Activated T-cell treated with anti-CD3 and anti-CD28 coated beads for 24 hours (primary cell): Measurements from ENCODE around the gene MRGPRD.
"Not testable (repeated sequence)": the region's sequence is repeated elsewhere in the genome, so short reads cannot be mapped to it uniquely, and the experiment has no call there.

ENCODE experiments used
- DNase-seq: peaks from one replicate; pipeline ENCODE4 v3.0.0-alpha.2; 2020; ENCODE audit warnings: low read depth

Gene MRGPRD

DNA sequence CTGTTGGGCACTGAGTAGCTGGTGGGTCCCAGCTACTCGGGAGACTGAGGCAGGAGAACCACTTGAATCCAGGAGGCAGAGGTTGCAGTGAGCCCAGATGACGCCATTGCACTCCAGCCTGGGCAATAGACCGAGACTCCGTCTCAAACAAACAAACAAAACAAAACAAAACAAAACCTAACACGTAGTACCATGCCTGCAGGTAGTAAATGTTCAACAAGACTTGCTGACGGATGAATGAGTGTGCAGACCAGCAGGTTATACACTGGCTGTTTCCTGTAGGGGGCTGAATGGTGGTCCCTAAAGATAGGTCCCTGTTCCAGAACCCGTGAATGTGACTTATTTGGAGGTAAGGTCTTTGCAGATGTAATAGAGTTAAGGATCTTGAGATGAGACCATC, 12.8 kb upstream of the MRGPRD start:
- DNase-seq, result no peak

DNA sequence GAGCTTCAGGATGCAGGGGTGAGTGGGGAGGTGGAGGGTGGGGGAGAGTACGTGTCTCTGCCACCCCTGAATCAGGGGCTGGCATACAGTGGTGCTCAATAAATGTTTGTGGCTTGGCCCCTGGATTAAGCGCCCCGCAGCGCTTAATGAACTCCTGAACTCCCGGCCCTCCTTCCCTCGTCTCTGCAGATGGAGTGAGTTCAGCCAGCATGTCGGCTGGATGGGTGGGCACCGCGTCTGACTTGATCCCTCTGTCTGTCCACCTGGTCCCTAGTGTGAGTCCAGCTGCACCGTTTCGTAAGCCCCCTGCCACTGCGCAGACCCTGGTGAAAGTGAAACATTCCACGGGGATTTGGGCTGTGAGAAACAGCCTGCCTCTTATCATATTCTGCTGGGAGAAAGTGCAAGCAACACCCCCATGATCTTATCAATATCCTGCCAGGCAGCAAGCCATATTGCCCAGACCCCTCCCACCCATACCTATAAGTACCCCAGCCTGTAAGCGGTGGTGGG, 12.0 kb upstream of the MRGPRD start:
- DNase-seq, result no peak

DNA sequence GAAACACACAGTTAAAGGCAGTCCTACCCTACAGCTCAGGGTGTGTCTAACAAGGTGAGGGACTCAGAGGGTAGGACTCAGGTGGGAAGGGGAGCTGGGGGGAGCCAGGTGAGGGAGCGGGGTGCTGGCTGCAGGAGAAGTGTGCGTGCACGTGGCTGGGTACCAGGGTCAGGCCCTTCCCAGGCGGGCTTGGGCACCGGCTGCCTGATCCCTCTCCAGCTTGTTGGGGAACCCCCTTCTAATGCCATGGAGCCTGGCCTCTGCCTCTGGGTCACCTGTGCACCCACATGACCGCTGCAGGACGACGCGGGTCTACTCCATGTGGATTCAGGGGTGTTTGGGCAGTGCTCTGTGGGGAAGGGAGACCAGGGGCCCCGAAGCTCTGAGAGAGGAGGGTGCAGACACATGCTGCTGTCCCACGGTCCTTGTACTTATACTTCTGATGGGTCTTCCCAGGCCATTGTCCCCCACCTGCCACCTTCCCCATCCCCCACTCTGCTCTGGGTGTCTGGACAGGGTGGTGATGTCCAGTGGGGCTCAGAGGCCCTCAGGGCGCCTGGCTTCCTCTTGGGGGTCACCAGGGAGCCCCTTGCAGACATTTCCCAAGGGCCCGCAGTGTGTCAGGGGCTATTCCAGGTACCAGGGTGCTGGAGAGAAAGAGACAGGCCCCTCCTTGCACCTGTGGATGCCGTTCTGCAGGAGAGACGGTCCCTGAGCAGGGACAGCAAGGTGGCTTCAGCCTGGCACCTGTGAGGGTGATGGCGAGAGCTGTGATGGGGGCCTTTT, 10.4 kb upstream of the MRGPRD start:
- DNase-seq, result no peak

DNA sequence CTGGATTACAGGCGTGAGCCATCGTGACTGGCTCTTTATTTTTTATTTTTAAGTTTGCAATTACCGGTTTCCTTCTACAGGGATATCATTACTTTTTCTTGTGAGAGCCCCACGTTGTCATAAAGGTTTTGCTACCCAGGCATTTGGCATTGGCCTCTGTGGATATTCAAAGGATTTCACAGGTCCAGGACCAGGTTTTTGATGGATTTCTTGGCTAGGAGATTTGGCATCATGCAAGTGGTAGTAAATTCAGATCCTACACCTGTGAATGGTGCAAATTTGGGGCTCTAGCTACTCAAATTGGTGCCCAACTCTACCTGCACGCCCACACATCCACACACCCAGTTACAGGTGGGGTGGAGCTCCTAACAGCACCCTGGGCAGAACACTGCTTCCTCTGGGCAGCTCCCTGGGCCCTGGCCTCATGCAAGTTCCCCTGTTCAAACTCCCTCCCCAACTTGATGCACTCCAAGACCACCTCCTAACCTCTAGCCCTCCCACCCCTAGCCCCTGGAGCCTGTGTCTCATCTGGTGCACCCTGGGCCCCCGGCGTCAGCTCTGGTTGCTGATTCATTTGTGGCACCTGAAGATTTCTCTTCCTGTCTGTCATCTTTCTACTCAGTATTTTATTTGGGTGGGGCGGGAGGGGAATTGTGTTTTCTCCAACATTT, 9.3 kb upstream of the MRGPRD start:
- no peak for DNase-seq

DNA sequence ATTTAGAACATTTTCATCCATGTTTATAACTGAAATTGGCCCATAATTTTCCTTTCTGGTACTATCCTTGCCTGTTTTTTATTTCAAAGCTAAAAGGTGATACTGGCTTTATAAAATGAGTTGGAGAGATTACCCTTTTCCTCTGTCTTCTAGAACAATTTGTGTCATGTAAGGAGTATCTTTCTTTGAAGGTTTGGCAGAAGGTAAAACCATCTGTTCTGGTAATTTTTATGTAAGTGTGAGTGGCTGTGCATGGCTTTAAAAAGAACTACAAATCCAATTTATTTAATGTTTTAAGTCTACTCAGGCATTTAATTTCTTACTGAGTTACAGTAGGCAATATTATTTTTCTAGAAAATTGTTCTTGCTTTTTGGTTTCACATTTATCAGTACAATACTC, 7.7 kb upstream of the MRGPRD start:
- no peak for DNase-seq

DNA sequence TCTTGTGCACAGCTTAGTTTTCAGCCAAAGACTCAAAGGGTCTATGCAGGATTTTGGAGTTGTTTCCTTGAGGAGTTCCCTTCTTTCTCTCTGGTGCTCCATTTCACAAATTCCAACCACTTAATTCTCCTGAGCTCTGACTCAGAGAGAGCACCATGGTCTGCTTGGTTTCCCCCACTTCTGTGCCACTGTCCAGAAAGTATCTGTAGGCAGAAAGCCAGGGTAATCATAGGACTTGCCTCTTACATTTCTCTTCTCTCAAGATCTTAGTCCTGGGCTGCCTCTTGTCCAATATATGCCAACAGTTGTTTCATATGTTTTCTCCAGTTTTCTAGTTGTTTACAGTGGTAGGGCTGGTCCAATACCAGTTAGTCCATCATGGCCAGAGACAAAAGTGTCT, 6.4 kb upstream of the MRGPRD start:
- DNase-seq, result no peak

DNA sequence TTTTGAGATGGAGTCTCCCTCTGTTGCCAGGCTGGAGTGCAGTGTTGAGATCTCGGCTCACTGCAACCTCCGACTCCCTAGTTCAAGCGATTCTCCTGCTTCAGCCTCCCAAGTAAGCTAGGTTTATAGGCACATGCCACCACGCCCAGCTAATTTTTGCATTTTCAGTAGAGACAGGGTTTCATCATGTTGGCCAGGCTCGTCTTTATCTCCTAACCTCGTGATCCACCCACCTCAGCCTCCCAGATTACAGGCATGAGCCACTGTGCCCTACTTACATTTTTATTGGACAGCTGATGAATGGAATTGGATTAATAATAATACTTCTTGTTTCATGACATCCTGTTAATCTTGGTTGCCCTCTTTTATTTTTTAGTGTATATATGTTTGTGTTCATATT, 3.0 kb upstream of the MRGPRD start:
- no peak for DNase-seq

DNA sequence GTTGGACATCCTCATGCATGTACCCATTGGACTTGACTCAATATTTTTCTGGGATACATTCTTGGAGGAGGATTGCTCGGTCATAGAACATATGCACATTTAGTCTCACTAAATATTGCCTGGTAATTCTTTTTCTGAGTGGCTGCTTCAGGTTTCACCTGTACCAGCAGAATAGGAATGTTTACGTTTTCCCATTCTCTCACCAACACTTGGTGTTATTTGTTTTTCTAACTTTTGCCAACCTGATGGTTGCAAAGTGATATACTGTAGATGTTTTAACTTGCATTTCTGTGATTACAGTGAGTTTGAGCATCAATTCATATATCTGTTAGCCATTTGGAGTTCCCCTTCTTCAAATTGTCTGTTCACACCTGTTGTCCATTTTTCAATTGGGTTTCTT, 1.3 kb upstream of the MRGPRD start:
- no peak for DNase-seq

DNA sequence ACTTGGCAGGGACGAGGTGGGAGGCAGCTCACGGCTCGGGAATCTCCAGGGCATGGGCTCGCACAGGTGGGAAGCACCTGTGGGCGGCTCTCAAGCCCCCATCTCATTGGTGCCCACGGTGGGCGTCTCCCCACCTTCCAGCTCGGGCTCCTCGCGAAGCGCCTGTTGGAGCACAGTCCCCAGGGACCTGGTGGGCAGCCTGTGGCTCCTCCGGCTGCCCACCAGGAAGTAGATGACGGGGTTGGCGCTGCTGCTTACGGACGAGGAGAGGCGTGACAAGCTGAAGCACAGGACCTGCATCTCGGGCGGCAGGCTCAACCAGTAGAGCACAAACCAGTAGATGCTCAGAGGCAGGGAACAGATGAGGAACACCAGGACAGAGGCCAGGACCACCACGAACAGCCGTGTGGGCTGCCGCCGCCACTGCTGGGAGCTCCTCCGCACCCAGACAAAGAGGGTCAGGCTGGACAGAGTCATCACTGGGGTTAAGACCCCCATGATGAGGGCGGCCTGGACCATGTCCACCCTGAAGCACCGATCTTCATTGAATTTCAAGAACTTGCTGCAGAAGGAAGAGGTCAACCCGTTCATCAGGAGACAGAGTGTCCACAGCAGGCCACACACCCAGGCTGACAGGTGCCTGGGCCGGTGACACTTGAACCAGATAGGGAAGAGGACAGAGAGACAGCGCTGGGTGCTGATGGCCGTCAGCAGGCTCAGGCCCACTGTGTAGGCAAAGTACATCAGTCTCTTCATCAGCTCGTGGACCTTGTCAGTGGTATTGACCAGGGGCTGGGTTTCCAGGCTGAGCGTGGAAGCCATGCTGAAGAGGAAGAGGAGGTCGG, 633 bp downstream of the MRGPRD start:
- DNase-seq, result no peak

DNA sequence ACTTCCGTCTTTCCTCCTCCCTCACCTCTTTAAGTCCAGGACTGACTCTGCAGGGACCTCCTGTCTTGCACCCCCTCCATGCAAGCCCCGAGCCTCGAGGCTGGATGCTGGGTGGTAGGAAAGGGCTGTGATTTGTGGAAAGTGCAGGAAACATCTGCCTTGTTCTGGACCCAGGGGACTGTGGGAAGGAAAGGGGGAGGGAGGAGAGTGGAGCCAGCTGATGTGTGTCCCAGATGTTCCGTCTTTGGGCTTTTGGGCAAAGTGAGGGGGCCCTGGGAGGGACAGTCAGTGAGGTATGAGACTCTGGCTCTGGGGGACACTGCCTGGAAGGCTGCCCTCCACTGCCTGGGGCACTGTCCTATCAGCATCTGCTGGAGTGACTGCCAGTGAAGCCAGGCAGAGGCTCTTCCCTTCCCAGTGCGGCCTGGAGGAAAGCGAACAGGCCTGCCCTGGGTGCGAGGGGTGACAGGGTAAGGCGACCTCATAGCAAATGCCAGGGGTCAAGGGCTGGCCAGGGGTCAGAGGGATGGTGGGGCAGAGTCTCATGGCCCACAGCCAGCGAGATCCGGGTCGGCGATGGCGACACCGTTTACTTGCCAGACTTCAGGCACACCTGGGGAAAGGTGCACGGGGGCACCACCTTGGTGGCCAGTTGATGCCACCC, 1.7 kb downstream of the MRGPRD start:
- DNase-seq, result no peak

DNA sequence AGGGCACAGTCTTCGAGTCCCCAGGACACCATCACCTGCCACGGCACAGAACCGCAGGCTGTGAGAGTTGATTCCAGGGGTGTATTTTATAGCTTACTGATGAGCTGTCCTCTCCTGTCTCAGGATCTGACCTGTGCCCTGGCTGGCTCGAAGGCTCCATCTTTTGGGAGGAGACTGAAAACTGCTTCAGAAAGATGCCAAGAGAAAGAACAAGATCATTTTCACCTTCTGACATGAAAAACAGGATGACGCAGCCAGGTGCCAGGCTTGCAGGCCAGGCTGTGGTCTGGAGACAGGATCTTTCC, 2.2 kb downstream of the MRGPRD start:
- DNase-seq, result no peak

DNA sequence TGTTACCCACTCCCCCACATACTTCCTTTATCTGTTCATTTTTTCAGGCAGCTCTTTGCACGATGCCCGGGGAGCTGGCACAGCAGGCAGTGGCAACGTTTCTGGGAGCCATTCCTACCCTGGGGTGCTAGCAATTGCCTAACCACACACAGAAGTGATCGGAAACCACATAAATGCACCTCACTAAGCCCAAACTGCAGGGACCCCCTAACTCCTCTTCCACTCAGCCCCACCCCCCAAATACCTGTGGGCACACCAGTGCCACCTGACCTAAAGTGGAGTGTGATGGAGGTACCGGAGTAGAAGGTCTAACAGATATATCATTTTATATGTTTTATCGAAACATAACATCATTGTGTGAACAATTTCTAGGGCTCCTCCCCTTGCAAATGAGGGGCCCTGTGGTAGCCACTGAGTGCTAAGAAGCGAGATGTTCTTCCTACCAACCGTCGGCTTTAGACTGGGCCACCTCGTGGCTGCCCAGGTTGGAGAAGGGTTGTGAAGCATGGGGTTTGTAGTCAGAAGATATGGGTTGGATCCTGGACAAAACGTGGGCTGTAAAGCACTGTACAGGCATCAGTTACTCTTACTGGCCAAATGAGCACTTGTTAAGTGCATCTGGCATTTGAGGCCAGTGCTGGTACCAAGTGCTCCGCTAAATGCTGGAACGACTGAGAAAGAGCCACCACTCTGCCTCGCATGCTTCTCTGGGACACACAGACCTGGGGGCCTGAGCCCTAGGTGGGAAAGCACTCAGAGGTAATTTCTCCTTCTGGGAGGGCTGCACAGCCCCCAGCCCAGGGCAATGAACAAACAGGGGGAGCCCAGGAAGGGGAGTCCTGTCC, 2.8 kb downstream of the MRGPRD start:
- no peak for DNase-seq

DNA sequence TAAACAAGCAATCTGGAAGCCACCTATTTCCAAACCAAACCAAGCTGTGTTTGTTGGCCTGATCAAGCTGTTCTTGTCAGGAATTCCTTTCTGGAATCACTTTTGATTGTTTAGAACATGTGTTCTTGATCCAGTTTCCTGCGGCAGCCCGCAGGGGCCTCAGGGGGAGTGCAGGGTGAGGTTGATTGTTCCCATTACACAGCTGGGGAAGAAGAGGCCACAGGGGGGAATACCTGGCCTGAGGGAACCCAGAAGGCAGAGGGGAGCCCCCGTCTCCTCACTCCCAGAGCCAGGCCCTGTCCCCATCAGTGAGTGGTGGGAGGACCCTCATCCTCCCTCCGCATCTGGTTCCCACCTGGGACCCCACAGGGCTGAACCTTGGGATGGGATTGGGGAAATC, 4.2 kb downstream of the MRGPRD start:
- no peak for DNase-seq

DNA sequence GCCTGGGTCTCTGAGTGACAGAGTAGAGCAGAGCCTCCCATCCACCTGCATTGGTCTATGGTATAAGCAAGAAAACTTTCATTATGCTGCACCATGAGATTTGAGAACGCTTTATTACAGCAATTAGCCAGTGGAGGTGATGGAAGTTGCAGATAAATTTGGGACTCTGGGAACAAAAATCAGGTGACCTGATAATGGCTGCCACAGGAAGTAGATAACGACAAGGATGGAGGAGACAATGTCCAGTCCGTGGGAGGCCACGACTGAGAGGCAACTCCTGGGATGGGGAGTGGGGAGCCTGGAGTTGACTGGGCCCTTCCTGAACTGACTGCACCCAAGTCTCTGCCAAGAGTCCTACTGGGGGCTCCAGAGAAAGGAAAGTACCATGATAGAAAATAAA, 4.7 kb downstream of the MRGPRD start:
- DNase-seq, result no peak

DNA sequence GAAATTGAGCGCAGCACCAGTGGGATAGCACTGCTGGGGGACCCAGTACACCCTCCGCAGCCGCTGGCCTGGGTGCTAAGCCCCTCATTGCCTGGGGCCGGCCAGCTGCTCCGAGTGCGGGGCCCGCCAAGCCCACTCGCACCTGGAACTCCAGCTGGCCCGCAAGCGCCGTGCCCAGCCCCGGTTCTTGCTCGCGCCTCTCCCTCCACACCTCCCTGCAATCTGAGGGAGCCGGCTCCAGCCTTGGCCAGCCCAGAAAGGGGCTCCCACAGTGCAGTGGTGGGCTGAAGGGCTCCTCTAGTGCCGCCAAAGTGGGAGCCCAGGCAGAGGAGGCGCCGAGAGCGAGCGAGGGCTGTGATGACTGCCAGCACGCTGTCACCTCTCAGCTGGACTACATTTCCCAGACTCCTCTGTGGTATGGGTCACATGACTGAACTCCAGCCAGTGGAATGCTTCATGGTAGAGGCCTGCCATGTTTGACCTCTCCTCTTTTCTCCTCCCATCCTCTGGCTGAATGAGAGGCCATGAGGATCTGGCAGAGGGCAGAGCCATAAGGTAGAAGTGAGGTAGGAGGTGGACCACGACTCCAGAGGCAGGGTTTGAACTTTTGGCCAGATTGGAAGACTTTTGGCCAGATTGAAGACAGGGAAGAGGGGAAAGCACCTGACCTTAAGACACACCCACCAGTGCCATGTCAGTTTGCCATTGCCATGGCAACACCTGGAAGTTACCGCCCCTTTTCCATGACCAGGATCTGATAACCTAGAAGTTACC, 6.2 kb downstream of the MRGPRD start:
- no peak for DNase-seq

DNA sequence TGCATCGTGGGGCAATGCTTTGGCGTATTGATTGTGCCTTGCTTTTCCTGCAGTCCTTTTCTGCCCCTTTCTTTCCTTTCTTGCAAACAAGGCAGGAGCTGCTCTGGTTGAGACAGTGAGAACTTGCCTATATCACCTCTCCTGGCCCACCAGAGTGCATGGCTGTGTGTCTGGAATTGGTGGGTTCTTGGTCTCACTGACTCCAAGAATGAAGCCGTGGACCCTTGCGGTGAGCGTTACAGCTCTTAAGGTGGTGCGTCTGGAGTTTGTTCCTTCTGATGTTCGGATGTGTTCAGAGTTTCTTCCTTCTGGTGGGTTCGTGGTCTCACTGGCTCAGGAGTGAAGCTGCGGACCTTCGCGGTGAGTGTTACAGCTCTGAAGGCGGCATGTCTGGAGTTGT, 7.1 kb downstream of the MRGPRD start:
- not testable (repeated sequence) for DNase-seq

DNA sequence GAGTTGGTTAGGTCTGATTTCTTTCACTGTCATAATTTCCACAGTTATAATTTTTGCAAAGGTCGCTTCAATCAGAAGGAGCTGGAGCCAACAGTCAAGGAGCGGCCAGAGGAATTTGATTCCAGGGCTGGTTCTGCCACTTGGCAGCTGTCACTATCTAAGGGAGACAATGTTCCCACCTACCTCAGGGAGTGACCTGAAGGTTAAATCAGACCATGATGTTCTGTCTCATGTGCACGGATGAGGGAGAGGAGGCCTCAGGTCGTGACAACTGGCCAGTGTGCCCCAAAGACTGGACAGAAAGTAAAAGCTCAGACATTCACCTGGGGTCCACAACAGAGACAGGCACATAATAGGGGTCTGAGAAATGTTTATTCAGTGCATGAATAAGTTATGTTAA, 7.6 kb downstream of the MRGPRD start:
- no peak for DNase-seq

DNA sequence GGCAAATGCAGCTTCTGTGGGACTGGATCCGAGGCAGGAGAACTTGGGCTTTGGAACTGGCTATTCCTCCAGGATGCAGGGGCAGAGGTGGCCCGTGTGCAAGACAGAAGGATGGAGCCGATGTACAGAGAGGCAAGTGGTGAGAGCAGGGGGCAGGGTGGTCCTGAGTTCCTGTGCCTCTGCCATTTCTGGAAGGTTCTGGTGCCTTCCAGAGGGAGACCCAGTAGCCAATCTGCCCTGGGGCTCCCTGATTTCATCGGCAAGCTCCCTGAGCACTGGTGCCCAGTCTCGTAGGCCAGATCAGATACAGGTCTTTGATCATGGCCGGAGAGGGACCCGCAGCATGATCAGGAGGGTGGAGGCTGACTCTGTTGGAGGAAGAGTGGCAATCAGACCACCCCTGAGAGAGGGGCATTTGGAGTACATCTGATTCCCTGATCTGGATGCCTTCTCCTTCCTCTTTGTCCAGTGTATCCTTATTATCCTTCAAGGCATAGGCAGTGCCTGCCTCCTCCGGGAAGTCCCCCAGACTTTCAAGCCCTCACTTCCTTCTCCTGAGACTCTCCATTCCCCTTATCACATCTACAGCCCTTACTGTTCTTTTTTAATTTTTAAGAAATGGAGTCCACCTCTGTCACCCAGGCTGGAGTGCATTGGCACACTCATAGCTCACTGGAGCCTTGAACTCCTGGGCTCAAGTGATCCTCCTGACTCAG, 9.7 kb downstream of the MRGPRD start:
- no peak for DNase-seq

DNA sequence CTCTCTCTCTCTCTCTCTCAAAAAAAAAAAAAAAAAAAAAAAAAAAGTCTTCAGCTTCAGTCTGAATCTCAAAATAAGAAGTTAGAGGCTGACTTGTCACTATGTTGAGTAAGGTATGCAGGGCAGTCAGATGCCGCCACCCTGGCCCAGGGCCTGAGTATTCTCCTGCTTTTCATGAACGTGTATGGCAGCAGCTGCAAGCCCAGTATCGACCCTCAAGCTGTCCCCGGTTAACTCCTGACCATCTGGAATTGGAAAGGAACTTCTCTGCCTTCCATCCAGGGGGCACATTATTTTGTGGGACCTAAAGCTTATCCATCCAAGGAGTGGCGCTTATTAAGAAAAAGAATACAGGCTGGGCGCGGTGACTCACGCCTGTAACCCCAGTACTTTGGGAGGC, 11.4 kb downstream of the MRGPRD start:
- DNase-seq, result no peak
